HCT116 (cell line): Measurements from ENCODE around the gene THYN1. TPM values are rescaled to one million over a fixed set of nuclear protein-coding genes. Genes with fewer than 3 reads are reported as not detected.

Experiments
- ATAC-seq: fragments of 200-7000 bp; cut with Tn5 transposase; 2 replicates; pipeline ENCODE4 v1.9.1; 2020; ENCODE audit warnings: mild to moderate bottlenecking, moderate library complexity
- BruUV-seq: library from RNA; stranded (reverse); fragments of 400-500 nt; replicated peaks from 2 replicates; lab custom pipeline; 2021; lab: Mats Ljungman, UMichigan
- CTCF ChIA-PET: fragments of 300-600 bp; sonication (Branson Sonifier 250); formaldehyde crosslinking; loops from one replicate; lab custom pipeline; 2021; ENCODE audit warnings: antibody characterized with exemption; lab: Charles Lee
- POLR2A ChIA-PET: fragments of 300-600, 350-600 bp; sonication (Branson Sonifier 250); formaldehyde crosslinking; loops from one replicate; lab custom pipeline; 2021; ENCODE audit warnings: antibody characterized with exemption; lab: Charles Lee
- RAD21 ChIA-PET, 2 experiments: fragments of 300-600 bp; sonication (Branson Sonifier 250); formaldehyde crosslinking; loops; one replicate each; lab custom pipeline; 2023; ENCODE audit warnings: low total read pairs in 2 of 2; ENCODE audit not compliant: uncharacterized antibody in 2 of 2, unreplicated experiment in 2 of 2, low non-redundant PET in 1 of 2; lab: Charles Lee
- DNase-seq: peaks from one replicate; pipeline ENCODE4 v3.0.0-alpha.2; 2010; ENCODE audit warnings: low read depth, low spot score
- H2AFZ ChIP-seq: fragments of 200-600 bp; shearing (Covaris generic), sonication (generic); 2 replicates; pipeline ENCODE4 v1.6.1; 2017; ENCODE audit warnings: low read depth, mixed run types, mixed read lengths, antibody characterized with exemption, low read length; ENCODE audit not compliant: poor library complexity, severe bottlenecking
- H3K27ac ChIP-seq: 2 replicates; pipeline ENCODE4 v1.5.1; 2012; ENCODE audit warnings: low read depth, low read length
- H3K27me3 ChIP-seq: fragments of 200-600 bp; sonication (generic); 2 replicates; pipeline ENCODE4 v1.6.1; 2016; ENCODE audit warnings: mixed run types, low read length, mixed read lengths; ENCODE audit not compliant: insufficient read depth
- H3K36me3 ChIP-seq, 2 experiments: fragments of 200-500 bp in 1 of 2; fragments of 200-600 bp in 1 of 2; sonication (Bioruptor generic) in 1 of 2; sonication (generic) in 1 of 2; 2 replicates each; pipeline versions ENCODE4 v1.5.1 to v1.6.1; 2014 to 2016; ENCODE audit warnings: low read length in 2 of 2, inconsistent platforms in 1 of 2, mixed read lengths in 1 of 2, mixed run types in 1 of 2; ENCODE audit not compliant: insufficient read depth in 2 of 2, control insufficient read depth in 1 of 2
- H3K4me1 ChIP-seq, 2 experiments: fragments of 200-600 bp in 1 of 2; sonication (generic) in 1 of 2; 2 replicates each; pipeline versions ENCODE4 v1.5.1 to v1.6.1; 2012 to 2017; ENCODE audit warnings: low read length in 2 of 2, inconsistent platforms in 1 of 2, mild to moderate bottlenecking in 1 of 2, mixed read lengths in 1 of 2, mixed run types in 1 of 2, moderate library complexity in 1 of 2; ENCODE audit not compliant: insufficient read depth in 2 of 2, control insufficient read depth in 1 of 2
- H3K4me2 ChIP-seq: fragments of 200-600 bp; sonication (generic); 2 replicates; pipeline ENCODE4 v1.6.1; 2017; ENCODE audit warnings: mixed run types, low read length, mixed read lengths
- H3K4me3 ChIP-seq, 2 experiments: fragments of 200-600 bp in 1 of 2; sonication (generic) in 1 of 2; replicated peaks in 1 of 2; 2 replicates each; pipeline ENCODE4 v1.5.1; 2011 to 2016; ENCODE audit warnings: low read length in 2 of 2, control low read depth in 1 of 2, low read depth in 1 of 2, mild to moderate bottlenecking in 1 of 2, mixed read lengths in 1 of 2, mixed run types in 1 of 2
- H3K79me2 ChIP-seq: fragments of 200-600 bp; sonication (generic); 2 replicates; pipeline ENCODE4 v1.6.1; 2017; ENCODE audit warnings: mild to moderate bottlenecking, mixed run types, low read length, moderate library complexity, mixed read lengths; ENCODE audit not compliant: insufficient read depth
- H3K9ac ChIP-seq: fragments of 200-600 bp; sonication (generic); 2 replicates; pipeline ENCODE4 v1.6.1; 2016; ENCODE audit warnings: low read length, mixed read lengths
- H3K9me2 ChIP-seq: fragments of 200-600 bp; sonication (generic), shearing (Covaris generic); 2 replicates; pipeline ENCODE4 v1.6.1; 2017; ENCODE audit warnings: mixed run types, mild to moderate bottlenecking, moderate library complexity; ENCODE audit not compliant: insufficient read depth
- H3K9me3 ChIP-seq, 2 experiments: fragments of 200-500 bp in 1 of 2; fragments of 200-600 bp in 1 of 2; sonication (Bioruptor generic) in 1 of 2; sonication (generic) in 1 of 2; 2 replicates each; pipeline ENCODE4 v1.6.1; 2014 to 2017; ENCODE audit warnings: low read length in 2 of 2, mixed read lengths in 2 of 2, inconsistent platforms in 1 of 2, low read depth in 1 of 2, mild to moderate bottlenecking in 1 of 2, mixed run types in 1 of 2, moderate library complexity in 1 of 2; ENCODE audit not compliant: control insufficient read depth in 1 of 2, insufficient read depth in 1 of 2
- H4K20me1 ChIP-seq: fragments of 200-600 bp; sonication (generic), shearing (Covaris generic); 2 replicates; pipeline ENCODE4 v1.6.1; 2017; ENCODE audit warnings: mixed run types, mild to moderate bottlenecking, moderate library complexity; ENCODE audit not compliant: insufficient read depth
- ATF3 ChIP-seq: IDR thresholded peaks from 2 replicates; pipeline ENCODE4 v1.6.1; 2012
- CBX3 ChIP-seq: IDR thresholded peaks from 2 replicates; pipeline ENCODE4 v1.6.1; 2012; ENCODE audit warnings: low read depth
- CEBPB ChIP-seq: IDR thresholded peaks from 2 replicates; pipeline ENCODE4 v1.6.1; 2012; ENCODE audit warnings: low read depth
- CTCF ChIP-seq, 3 experiments: fragments of 200-600 bp in 1 of 3; sonication (generic) in 1 of 3; IDR thresholded peaks in 2 of 3; conservative IDR thresholded peaks in 1 of 3; 2 replicates each; pipeline ENCODE4 v1.5.1; 2012 to 2017; ENCODE audit warnings: low read depth in 2 of 3, low read length in 2 of 3, antibody characterized with exemption in 1 of 3, borderline replicate concordance in 1 of 3, control low read depth in 1 of 3, mild to moderate bottlenecking in 1 of 3, mixed read lengths in 1 of 3, mixed run types in 1 of 3, moderate library complexity in 1 of 3; ENCODE audit not compliant: insufficient read depth in 1 of 3
- EGR1 ChIP-seq: IDR thresholded peaks from 2 replicates; pipeline ENCODE4 v1.6.1; 2012; ENCODE audit warnings: low read depth
- ELF1 ChIP-seq: IDR thresholded peaks from 2 replicates; pipeline ENCODE4 v1.6.1; 2012; ENCODE audit warnings: low read depth, borderline replicate concordance
- EZH2phosphoT487 ChIP-seq: fragments of 200-600 bp; IDR thresholded peaks from 2 replicates; pipeline ENCODE4 v1.6.1; 2018; ENCODE audit warnings: antibody characterized with exemption, borderline replicate concordance
- JUND ChIP-seq: IDR thresholded peaks from 2 replicates; pipeline ENCODE4 v1.6.1; 2012
- MAX ChIP-seq: IDR thresholded peaks from 2 replicates; pipeline ENCODE4 v1.6.1; 2012
- POLR2A ChIP-seq: IDR thresholded peaks from 2 replicates; pipeline ENCODE4 v1.7.0; 2011; ENCODE audit warnings: borderline replicate concordance; ENCODE audit not compliant: insufficient read depth, insufficient read length; ENCODE audit errors: extremely low read depth
- REST ChIP-seq: IDR thresholded peaks from 2 replicates; pipeline ENCODE4 v1.6.1; 2012; ENCODE audit warnings: low read depth
- SIN3A ChIP-seq: IDR thresholded peaks from 2 replicates; pipeline ENCODE4 v1.6.1; 2012; ENCODE audit warnings: low read depth
- SRF ChIP-seq: IDR thresholded peaks from 2 replicates; pipeline ENCODE4 v1.6.1; 2012; ENCODE audit warnings: low read depth
- TCF7L2 ChIP-seq: IDR thresholded peaks from 2 replicates; pipeline ENCODE4 v1.7.0; 2011; ENCODE audit warnings: borderline replicate concordance, inconsistent platforms; ENCODE audit not compliant: insufficient read depth, insufficient read length; ENCODE audit errors: extremely low read depth
- ZNF274 ChIP-seq: fragments of 200-500 bp; sonication (Bioruptor generic); IDR thresholded peaks from 2 replicates; pipeline ENCODE4 v1.6.1; 2014; ENCODE audit warnings: mild to moderate bottlenecking, low read depth, low read length, inconsistent platforms
- intact Hi-C: fragments of 100-400 bp; cut with micrococcal nuclease; formaldehyde crosslinking; loops from 2 replicates; pipeline ENCODE4 v1.10.0; 2022
- total RNA-seq: library from RNA; stranded (reverse); gene quantifications from one replicate; pipeline ENCODE4 v1.2.1, GENCODE V29; 2021; ENCODE audit not compliant: unreplicated experiment

The THYN1 gene
- total RNA-seq, 1 experiment from 2014 or later: 32.2 TPM

GRCh38 chr11:134238956-134239355, 14.2 kb downstream of the THYN1 start:
- peaks cover 8 to 16% of the 10 kb centered on the region in 2 experiments; a peak in 2 of 4 replicates for H3K36me3 ChIP-seq
- H4K20me1 ChIP-seq: no peaks in the 10 kb centered on the region
- no peaks in the 10 kb centered on the region for H3K79me2 ChIP-seq
- TF ChIP-seq POLR2A (no peak), ZNF274 (no peak), MAX (no peak), ATF3 (no peak), JUND (no peak), SRF (no peak), CBX3 (no peak), ELF1 (no peak), TCF7L2 (no peak), SIN3A (no peak), REST (no peak), CTCF (IDR thresholded peaks at IDR 0.05 in 2 of 3, conservative IDR thresholded peaks at IDR 0.05 in 1 of 3; ENCODE audit: borderline replicate concordance in 1 of 3, insufficient read depth in 1 of 3, low read depth in 2 of 3, low read length in 2 of 3) (no peak), EZH2phosphoT487 (no peak), EGR1 (no peak), CEBPB (no peak)
- H3K27ac ChIP-seq: no peak overlapping the region
- ATAC-seq (no peak), DNase-seq (no peak)
- ChIA-PET CTCF (no interaction called here), POLR2A (no interaction called here), RAD21 (no interaction called here)
- no peak overlapping the region for H3K4me3 ChIP-seq
- no peak overlapping the region for H3K4me2 ChIP-seq
- H3K4me1 ChIP-seq: no peaks in the 10 kb centered on the region
- intact Hi-C loops: loop anchor here (5.0 kb wide), 1 partner anchor 52 kb away; no protein-coding TSS in a partner anchor
- no TSS peak for BruUV-seq
- no peaks in the 10 kb centered on the region for H3K9me3 ChIP-seq
- no peaks in the 10 kb centered on the region for H3K9me2 ChIP-seq
- H2AFZ ChIP-seq: no peak overlapping the region
- H3K9ac ChIP-seq: no peak overlapping the region
- no peaks in the 10 kb centered on the region for H3K27me3 ChIP-seq
